Activated CD8-positive, alpha-beta memory T cell treated with anti-CD3 and anti-CD28 coated beads, Interleukin-2, amount 50 U/mL, for 1 hour (primary cell): ENCODE measurements around the gene SIL1.

Source experiments
- DNase-seq: peaks from one replicate; pipeline ENCODE4 v3.0.0-alpha.2; 2020; ENCODE audit errors: extremely low read depth

Gene SIL1

GRCh38 chr5:138943599-138944173 is 254.5 kb downstream of the SIL1 start:
- no peak for DNase-seq

GRCh38 chr5:138942861-138943260 is 255.3 kb downstream of the SIL1 start:
- no peak for DNase-seq

GRCh38 chr5:138942066-138942465 is 256.1 kb downstream of the SIL1 start:
- no peak for DNase-seq

GRCh38 chr5:138938526-138938925 is 259.6 kb downstream of the SIL1 start:
- DNase-seq: no peak

GRCh38 chr5:138937392-138938387 is 260.5 kb downstream of the SIL1 start:
- DNase-seq: no peak

- no peak for DNase-seq
Measured at GRCh38 chr5:138936968-138937345, 261.2 kb downstream of the SIL1 start.

GRCh38 chr5:138936225-138936967 is 261.8 kb downstream of the SIL1 start:
- no peak for DNase-seq

GRCh38 chr5:138935466-138935865 is 262.7 kb downstream of the SIL1 start:
- DNase-seq: no peak

- no peak for DNase-seq
Measured at GRCh38 chr5:138934971-138935370, 263.2 kb downstream of the SIL1 start.

GRCh38 chr5:138933522-138934290 is 264.5 kb downstream of the SIL1 start:
- DNase-seq: no peak

GRCh38 chr5:138932171-138932810 is 265.9 kb downstream of the SIL1 start:
- no peak for DNase-seq

GRCh38 chr5:138930371-138931097 is 267.6 kb downstream of the SIL1 start:
- no peak for DNase-seq

GRCh38 chr5:138929571-138929955 is 268.6 kb downstream of the SIL1 start:
- DNase-seq: no peak

- no peak for DNase-seq
Measured at GRCh38 chr5:138927979-138928378, 270.2 kb downstream of the SIL1 start.

GRCh38 chr5:138927544-138927943 is 270.6 kb downstream of the SIL1 start:
- DNase-seq: no peak

- DNase-seq: no peak
Measured at GRCh38 chr5:138926688-138927448, 271.3 kb downstream of the SIL1 start.

- no peak for DNase-seq
Measured at GRCh38 chr5:138926257-138926656, 271.9 kb downstream of the SIL1 start.

- no peak for DNase-seq
Measured at GRCh38 chr5:138925090-138925635, 273.0 kb downstream of the SIL1 start.

- no peak for DNase-seq
Measured at GRCh38 chr5:138922494-138922893, 275.7 kb downstream of the SIL1 start.
